H1 (cell line): ENCODE measurements around the gene OXA1L. TPM values are rescaled to one million over a fixed set of nuclear protein-coding genes. Genes with fewer than 3 reads are reported as not detected.

Experiments
- POLR2AphosphoS5 ChIP-seq: IDR thresholded peaks from 2 replicates; pipeline ENCODE4 v1.6.1; 2011; ENCODE audit warnings: low read depth, low read length
- SRF ChIP-seq: IDR thresholded peaks from 2 replicates; pipeline ENCODE4 v1.6.1; 2011; ENCODE audit warnings: mild to moderate bottlenecking, low read depth, low read length, moderate library complexity
- polyA plus RNA-seq, 7 experiments: library from polyadenylated mRNA; depleted of rRNA in 3 of 7; stranded (reverse) in 5 of 7; unstranded in 2 of 7; fragments of >200 nt in 5 of 7; fragments of 200-250 nt in 2 of 7; gene quantifications; 1 replicate in 5 of 7; 2 replicates in 1 of 7; 4 replicates in 1 of 7; pipeline versions ENCODE4 v1.2.1 to v1.2.3, GENCODE V29; 2011 to 2013; ENCODE audit warnings: missing spikeins in 2 of 7, mixed read lengths in 2 of 7
- total RNA-seq: library from RNA; stranded (reverse); fragmentation: NEBNext Ultra II Directional; extraction: Animal tissue kit (Norgen Biotek cat#: 25700); gene quantifications from 2 replicates; pipeline ENCODE4 v1.2.1, GENCODE V29; 2021

OXA1L gene
- total and polyA plus RNA-seq, 2 of the 8 experiments (the other 6 are each of a cell fraction or from before 2014, with no cell fraction given), result 125 to 199 TPM

DNA sequence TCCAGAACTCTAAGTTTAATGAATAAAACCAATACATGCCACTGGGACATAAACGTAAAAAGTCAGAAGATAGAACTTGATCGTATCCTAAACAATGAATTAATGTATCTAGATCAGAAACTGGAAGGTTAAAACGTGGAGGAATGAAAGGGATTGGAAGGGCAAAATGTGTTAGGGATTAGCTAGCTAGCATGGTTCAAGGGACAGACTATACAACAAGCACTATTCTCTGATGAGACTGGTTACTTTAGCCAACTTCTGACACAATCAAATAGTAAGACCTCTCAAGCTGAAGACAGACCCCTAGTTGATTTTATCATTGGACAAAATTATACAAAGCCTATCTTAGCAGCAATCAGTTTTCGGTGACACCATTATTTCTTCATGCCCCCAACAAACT lies 18.7 kb upstream of the OXA1L start (continued):
- TF ChIP-seq POLR2AphosphoS5 (no peak), SRF (no peak)
